SK-N-SH treated with all-trans-retinoic acid at 6 μM for 48 hours (cell line): Measurements from ENCODE around the gene RFLNA.

ENCODE experiments used
- ARNTL ChIP-seq: fragments of 450-650 bp; formaldehyde crosslinking; IDR thresholded peaks from 2 replicates; pipeline ENCODE4 v1.5.0; 2020; ENCODE audit warnings: low read depth, mild to moderate bottlenecking, moderate library complexity, borderline replicate concordance
- CREB5 ChIP-seq: fragments of 250-450 bp; sonication (Bioruptor Pico); IDR thresholded peaks from 2 replicates; pipeline ENCODE4 v1.5.1; 2020; ENCODE audit warnings: low read depth, mild to moderate bottlenecking, moderate library complexity
- CSDC2 ChIP-seq: fragments of 250-450 bp; sonication (Bioruptor Pico); IDR thresholded peaks from 2 replicates; pipeline ENCODE4 v1.5.0; 2020; ENCODE audit warnings: mild to moderate bottlenecking, moderate library complexity
- PPARA ChIP-seq: fragments of 250-450 bp; sonication (Bioruptor Pico); IDR thresholded peaks from 2 replicates; pipeline ENCODE4 v1.5.0; 2020; ENCODE audit warnings: mild to moderate bottlenecking, borderline replicate concordance
- RARB ChIP-seq: fragments of 250-450 bp; sonication (Bioruptor Pico); IDR thresholded peaks from 2 replicates; pipeline ENCODE4 v1.8.0; 2021; ENCODE audit warnings: mild to moderate bottlenecking, moderate library complexity
- SNAI2 ChIP-seq: fragments of 250-450 bp; sonication (Bioruptor Pico); IDR thresholded peaks from 2 replicates; pipeline ENCODE4 v1.5.0; 2020; ENCODE audit warnings: mild to moderate bottlenecking, moderate library complexity
- TCF4 ChIP-seq: fragments of 250-450 bp; sonication (Bioruptor Pico); IDR thresholded peaks from 2 replicates; pipeline ENCODE4 v1.8.0; 2021; ENCODE audit warnings: mild to moderate bottlenecking, moderate library complexity, borderline replicate concordance
- ZFP3 ChIP-seq: fragments of 250-450 bp; sonication (Bioruptor Pico); IDR thresholded peaks from 2 replicates; pipeline ENCODE4 v1.5.0; 2020; ENCODE audit warnings: mild to moderate bottlenecking, moderate library complexity
- TF ChIP-seq, protein P1 (sequence below): fragments of 250-450 bp; sonication (Bioruptor Pico); IDR thresholded peaks from 2 replicates; pipeline ENCODE4 v1.8.0; 2020; ENCODE audit warnings: mild to moderate bottlenecking, moderate library complexity, borderline replicate concordance

- TF ChIP-seq, protein P1, sequence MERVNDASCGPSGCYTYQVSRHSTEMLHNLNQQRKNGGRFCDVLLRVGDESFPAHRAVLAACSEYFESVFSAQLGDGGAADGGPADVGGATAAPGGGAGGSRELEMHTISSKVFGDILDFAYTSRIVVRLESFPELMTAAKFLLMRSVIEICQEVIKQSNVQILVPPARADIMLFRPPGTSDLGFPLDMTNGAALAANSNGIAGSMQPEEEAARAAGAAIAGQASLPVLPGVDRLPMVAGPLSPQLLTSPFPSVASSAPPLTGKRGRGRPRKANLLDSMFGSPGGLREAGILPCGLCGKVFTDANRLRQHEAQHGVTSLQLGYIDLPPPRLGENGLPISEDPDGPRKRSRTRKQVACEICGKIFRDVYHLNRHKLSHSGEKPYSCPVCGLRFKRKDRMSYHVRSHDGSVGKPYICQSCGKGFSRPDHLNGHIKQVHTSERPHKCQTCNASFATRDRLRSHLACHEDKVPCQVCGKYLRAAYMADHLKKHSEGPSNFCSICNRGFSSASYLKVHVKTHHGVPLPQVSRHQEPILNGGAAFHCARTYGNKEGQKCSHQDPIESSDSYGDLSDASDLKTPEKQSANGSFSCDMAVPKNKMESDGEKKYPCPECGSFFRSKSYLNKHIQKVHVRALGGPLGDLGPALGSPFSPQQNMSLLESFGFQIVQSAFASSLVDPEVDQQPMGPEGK (CRISPR knock-in tag), result no peak
- no peak for TF ChIP-seq RARB
- TF ChIP-seq CREB5, result no peak
- TF ChIP-seq TCF4 (CRISPR knock-in tag), result no peak
- TF ChIP-seq ZFP3 (CRISPR knock-in tag), result no peak
- TF ChIP-seq SNAI2 (CRISPR knock-in tag), result no peak
- TF ChIP-seq ARNTL, result no peak
- no peak for TF ChIP-seq CSDC2 (CRISPR knock-in tag)
- no peak for TF ChIP-seq PPARA (CRISPR knock-in tag)
Measured at GRCh38 chr12:124311292-124312109, 16.6 kb downstream of the RFLNA start.
